ENCODE data around the gene CLHC1. TPM values are rescaled to one million over a fixed set of nuclear protein-coding genes. Genes with fewer than 3 reads are reported as not detected.
A peak's percentile ranks its signal among the peaks of the same experiment; 100 is the strongest.

Gene CLHC1
- total and polyA plus RNA-seq, 2 of the 8 experiments (the other 6 are each of a cell fraction or from before 2014, with no cell fraction given): 2.6 to 10.8 TPM

DNA sequence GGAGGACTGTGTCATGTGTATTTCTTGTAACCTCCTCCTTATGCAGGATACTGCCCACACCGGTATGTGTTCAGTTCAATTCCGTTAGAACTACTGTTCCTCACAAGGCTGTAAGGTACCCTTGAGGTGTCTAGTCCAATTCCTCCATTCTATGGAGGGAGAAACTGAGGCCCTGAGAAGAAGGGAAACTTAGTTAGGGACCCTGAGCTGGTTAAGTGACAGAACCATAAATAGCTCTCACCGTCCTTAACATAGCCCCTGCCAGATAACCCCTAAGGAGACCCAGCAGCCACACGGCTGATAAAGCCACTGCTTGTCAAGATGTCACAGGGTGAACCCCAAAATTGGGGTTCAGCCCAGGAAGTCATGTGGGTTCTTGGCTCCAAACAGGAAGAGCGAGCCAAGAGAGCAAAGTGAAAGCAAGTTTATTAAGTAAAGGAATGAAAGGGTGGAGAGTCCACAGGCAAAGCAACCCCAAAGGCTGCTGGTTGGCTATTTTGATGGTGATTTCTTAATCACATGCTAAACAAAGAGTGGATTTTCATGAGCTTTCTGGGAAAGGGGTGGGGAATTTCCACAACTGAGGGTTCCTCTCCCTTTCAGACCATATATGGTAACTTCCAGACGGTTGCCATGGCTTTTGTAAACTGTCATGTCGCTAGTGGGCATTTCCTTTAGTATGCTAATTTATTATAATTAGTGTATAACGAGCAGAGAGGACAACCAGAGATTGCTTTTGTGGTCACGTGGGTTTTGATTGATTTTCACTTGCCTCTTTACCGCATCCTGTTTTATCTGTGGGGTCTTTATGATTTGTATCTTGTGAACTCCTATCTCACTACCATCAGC, 98.4 kb downstream of the CLHC1 start (continued):
- TF ChIP-seq POLR2AphosphoS5 (IDR thresholded peaks at IDR 0.05; ENCODE audit: low read depth, low read length) (peak; percentile 48; the same call in 1 of the 2 replicates), TAF7 (optimal IDR thresholded peaks at IDR 0.05; ENCODE audit: borderline replicate concordance, low read depth, low read length) (peak; percentile 46), SP2 (IDR thresholded peaks at IDR 0.05; ENCODE audit: low read length) (no peak), HDAC6 (IDR thresholded peaks at IDR 0.05; ENCODE audit: low read depth, low read length) (no peak), FOSL1 (IDR thresholded peaks at IDR 0.05; ENCODE audit: insufficient read depth, low read depth, low read length) (no peak), GTF2F1 (IDR thresholded peaks at IDR 0.05; ENCODE audit: borderline replicate concordance, low read depth, low read length) (no peak), CBX8 (IDR thresholded peaks at IDR 0.05; ENCODE audit: borderline replicate concordance, low read depth, low read length) (no peak), CHD2 (IDR thresholded peaks at IDR 0.05; ENCODE audit: low read length) (peak; percentile 52; the same call in 1 of the 2 replicates), CEBPB (IDR thresholded peaks at IDR 0.05; ENCODE audit: low read depth, low read length) (0 out of 2 replicates have a peak, but pooled peaks have one; percentile 52), CHD7 (IDR thresholded peaks at IDR 0.05; ENCODE audit: insufficient replicate concordance, low read length) (peak; percentile 38)
